ENCODE measurements around the gene MAGI1. TPM values are rescaled to one million over a fixed set of nuclear protein-coding genes. Genes with fewer than 3 reads are reported as not detected.

The MAGI1 gene
- total and polyA plus RNA-seq, 10 donors: 3.5 to 104 (median 62.3) TPM

DNA sequence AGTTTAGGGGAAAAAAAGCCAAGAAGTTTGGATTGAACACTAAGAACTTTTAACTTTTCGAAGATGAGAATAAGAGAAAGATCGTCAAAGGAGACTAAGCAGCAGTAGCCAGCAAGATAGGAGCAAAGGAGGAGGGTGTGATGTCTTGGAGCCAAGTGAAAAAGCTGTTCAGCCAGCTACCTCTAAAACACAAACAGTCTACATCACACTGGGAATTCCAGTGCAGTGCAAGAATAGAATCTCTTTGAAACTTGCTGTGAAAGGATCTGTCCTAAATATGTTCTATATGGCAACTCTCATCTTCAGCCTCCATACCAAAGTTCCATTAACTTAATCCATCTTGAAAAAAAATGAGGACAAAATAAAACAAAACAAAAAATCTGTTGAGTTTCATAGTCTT is 541.5 kb downstream of the MAGI1 start:
- Histone ChIP-seq H3K27ac (no peak overlapping the region), H3K27me3 (replicated peaks in 1 of 7) (no peaks in the 10 kb centered on the region), H3K36me3 (no peaks in the 10 kb centered on the region), H3K9me3 (no peaks in the 10 kb centered on the region), H3K4me3 (no peak overlapping the region), H3K4me1 (peaks cover 0 to 7% (median 0%) of the 10 kb centered on the region in 6 donors)
- WGBS, 5 donors: 85 to 95% (median 94%) methylated on average over 2 of the region's 2 CpGs
- intact Hi-C loops (cut with DNase I; ENCODE audit: low total_unique reads): no loop called here
- DNase-seq: no peak
- TF ChIP-seq POLR2A (IDR thresholded peaks at IDR 0.05) (no peak), POLR2AphosphoS5 (IDR thresholded peaks at IDR 0.05) (no peak), CTCF (IDR thresholded peaks at IDR 0.05 in 8 of 11, conservative IDR thresholded peaks at IDR 0.05 in 3 of 11) (no peak)

DNA sequence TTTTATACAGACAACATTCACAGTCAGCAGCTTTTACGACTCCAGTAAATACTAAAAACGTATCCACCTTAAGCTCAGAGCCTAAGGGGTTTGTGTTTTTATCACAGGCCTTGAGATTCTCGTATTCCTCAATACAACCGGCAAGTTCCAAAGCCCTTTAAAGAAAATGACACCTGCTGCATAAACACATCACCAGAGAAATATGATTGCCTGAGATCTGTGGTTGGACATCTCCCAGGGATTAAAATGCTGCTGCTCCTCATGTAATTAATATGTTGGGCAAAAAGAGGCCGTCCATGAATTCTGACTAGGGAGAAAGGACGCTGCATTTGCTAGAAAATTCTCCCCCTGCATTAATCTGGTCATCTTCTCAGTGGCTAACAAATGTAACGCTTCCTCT is 544.8 kb downstream of the MAGI1 start:
- H3K4me3 ChIP-seq: no peak overlapping the region
- intact Hi-C loops (cut with DNase I; ENCODE audit: low total_unique reads): no loop called here
- WGBS, 5 donors: 82 to 89% (median 84%) methylated on average over 7 of the region's 7 CpGs

DNA sequence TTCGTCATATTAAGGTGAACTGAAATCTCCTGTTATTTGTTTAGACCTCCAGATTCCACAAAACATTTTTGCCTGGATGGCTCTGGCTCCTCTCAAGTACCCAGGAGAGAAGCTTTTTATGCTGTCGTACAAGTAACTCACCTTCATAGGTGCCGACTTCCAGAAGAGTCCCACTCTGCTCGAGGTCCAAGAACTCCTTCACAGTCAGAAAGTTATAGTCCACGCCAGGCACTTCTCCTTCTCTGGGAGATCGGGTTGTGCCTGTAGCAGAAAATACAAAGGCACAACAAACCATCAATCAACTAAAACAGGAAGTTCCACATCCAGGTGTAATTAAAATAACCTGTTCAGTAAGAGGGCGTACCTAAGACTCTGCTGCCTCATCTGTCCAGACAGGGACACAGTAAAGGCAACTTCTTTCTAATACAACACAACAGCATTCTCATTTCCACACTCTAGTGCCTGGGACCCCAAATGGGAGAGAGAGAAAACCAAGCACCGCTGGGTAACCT is 545.3 kb downstream of the MAGI1 start:
- H3K4me3 ChIP-seq: no peak overlapping the region
- H3K9me3 ChIP-seq: no peaks in the 10 kb centered on the region
- no peaks in the 10 kb centered on the region for H3K36me3 ChIP-seq
- DNase-seq: no peak
- no peak overlapping the region for H3K27ac ChIP-seq
- no peaks in the 10 kb centered on the region for H3K4me1 ChIP-seq
- WGBS, 5 donors: 83 to 87% (median 86%) methylated on average over 8 of the region's 8 CpGs
- H3K27me3 ChIP-seq (replicated peaks in 1 of 7): no peaks in the 10 kb centered on the region
- intact Hi-C loops (cut with DNase I; ENCODE audit: low total_unique reads): no loop called here
- TF ChIP-seq CTCF (IDR thresholded peaks at IDR 0.05 in 8 of 11, conservative IDR thresholded peaks at IDR 0.05 in 3 of 11): no peak
- TF ChIP-seq POLR2AphosphoS5 (IDR thresholded peaks at IDR 0.05): no peak
- no peak for TF ChIP-seq POLR2A (IDR thresholded peaks at IDR 0.05)

More for the DNA sequence above, 544.8 kb downstream of the MAGI1 start:
- DNase-seq: no peak
- no peak for TF ChIP-seq POLR2A (IDR thresholded peaks at IDR 0.05)
- no peak for TF ChIP-seq POLR2AphosphoS5 (IDR thresholded peaks at IDR 0.05)
- TF ChIP-seq CTCF (IDR thresholded peaks at IDR 0.05 in 8 of 11, conservative IDR thresholded peaks at IDR 0.05 in 3 of 11): no peak
- no peaks in the 10 kb centered on the region for H3K9me3 ChIP-seq
- no peaks in the 10 kb centered on the region for H3K4me1 ChIP-seq
- H3K36me3 ChIP-seq: no peaks in the 10 kb centered on the region
- H3K27ac ChIP-seq: no peak overlapping the region
- no peaks in the 10 kb centered on the region for H3K27me3 ChIP-seq (replicated peaks in 1 of 7)

DNA sequence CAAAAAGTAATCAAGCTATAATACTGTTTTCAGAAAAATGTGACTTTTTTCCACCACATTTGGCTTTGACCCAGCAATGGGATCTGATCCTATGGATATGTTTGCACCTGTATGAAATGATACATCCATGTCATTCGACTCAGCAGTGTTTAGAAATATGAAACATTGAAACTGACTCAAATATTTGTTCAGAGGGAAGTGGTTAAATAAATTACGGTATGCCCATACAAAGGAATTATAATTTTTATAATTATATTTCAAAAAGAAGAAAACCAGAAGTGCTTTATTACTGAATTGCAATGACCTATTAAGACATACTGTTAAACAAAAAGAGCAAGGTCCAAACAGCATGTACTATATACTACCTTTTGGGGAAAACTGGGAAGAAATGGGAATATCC is 546.5 kb downstream of the MAGI1 start:
- Histone ChIP-seq H3K36me3 (no peaks in the 10 kb centered on the region), H3K9me3 (no peaks in the 10 kb centered on the region), H3K27ac (no peak overlapping the region), H3K27me3 (replicated peaks in 1 of 7) (no peaks in the 10 kb centered on the region), H3K4me1 (no peaks in the 10 kb centered on the region), H3K4me3 (no peak overlapping the region)
- WGBS, 5 donors: 73 to 91% (median 84%) methylated on average over 2 of the region's 2 CpGs
- TF ChIP-seq CTCF (IDR thresholded peaks at IDR 0.05 in 8 of 11, conservative IDR thresholded peaks at IDR 0.05 in 3 of 11): no peak
- TF ChIP-seq POLR2A (IDR thresholded peaks at IDR 0.05): no peak
- no peak for TF ChIP-seq POLR2AphosphoS5 (IDR thresholded peaks at IDR 0.05)
- intact Hi-C loops (cut with DNase I; ENCODE audit: low total_unique reads): no loop called here
- DNase-seq: no peak
